Caco-2 (cell line): Measurements from ENCODE around the gene TRIM2. TPM values are rescaled to one million over a fixed set of nuclear protein-coding genes. Genes with fewer than 3 reads are reported as not detected.

ENCODE experiments used
- BruUV-seq: library from RNA; stranded (reverse); fragments of 400-500 nt; replicated peaks from 2 replicates; lab custom pipeline; 2021; lab: Mats Ljungman, UMichigan
- CTCF ChIA-PET: fragments of 300-600 bp; sonication (Branson Sonifier 250); formaldehyde crosslinking; loops from one replicate; lab custom pipeline; 2022; ENCODE audit warnings: antibody characterized with exemption; lab: Charles Lee
- POLR2A ChIA-PET: fragments of 300-600 bp; sonication (Branson Sonifier 250); formaldehyde crosslinking; loops from one replicate; lab custom pipeline; 2022; ENCODE audit warnings: antibody characterized with exemption; lab: Charles Lee
- DNase-seq, 2 experiments: peaks; one replicate each; pipeline versions ENCODE4 v3.0.0 to v3.0.0-alpha.2; 2020 to 2022
- H3K27me3 ChIP-seq: replicated peaks from 2 replicates; pipeline ENCODE4 v1.6.0; 2011; ENCODE audit warnings: low read length; ENCODE audit not compliant: control insufficient read depth, insufficient read depth
- H3K36me3 ChIP-seq: 2 replicates; pipeline ENCODE4 v1.5.1; 2011; ENCODE audit warnings: low read length; ENCODE audit not compliant: control insufficient read depth, insufficient read depth
- H3K4me1 ChIP-seq: fragments of 250-450 bp; sonication (Bioruptor Pico); 2 replicates; pipeline ENCODE4 v1.5.1; 2020; ENCODE audit warnings: mild to moderate bottlenecking
- H3K4me3 ChIP-seq: 2 replicates; pipeline ENCODE4 v1.5.1; 2011; ENCODE audit warnings: low read depth, mild to moderate bottlenecking, control low read depth, low read length
- H3K9me3 ChIP-seq: fragments of 250-450 bp; sonication (Bioruptor Pico); 2 replicates; pipeline ENCODE4 v1.5.1; 2020; ENCODE audit warnings: mild to moderate bottlenecking, moderate library complexity
- H3K27ac Mint-ChIP-seq: one replicate; pipeline ENCODE4 v1.8.0; 2022; ENCODE audit warnings: mixed read lengths; ENCODE audit not compliant: unreplicated experiment
- H3K27me3 Mint-ChIP-seq: one replicate; pipeline ENCODE4 v1.8.0; 2022; ENCODE audit warnings: mixed read lengths; ENCODE audit not compliant: insufficient read depth, unreplicated experiment
- H3K36me3 Mint-ChIP-seq: one replicate; pipeline ENCODE4 v1.8.0; 2022; ENCODE audit warnings: mild to moderate bottlenecking, mixed read lengths; ENCODE audit not compliant: insufficient read depth, unreplicated experiment
- H3K4me1 Mint-ChIP-seq: one replicate; pipeline ENCODE4 v1.8.0; 2022; ENCODE audit warnings: low read depth, mixed read lengths; ENCODE audit not compliant: unreplicated experiment
- H3K4me3 Mint-ChIP-seq: one replicate; pipeline ENCODE4 v1.8.0; 2022; ENCODE audit warnings: mild to moderate bottlenecking, moderate library complexity, mixed read lengths; ENCODE audit not compliant: unreplicated experiment
- H3K9me3 Mint-ChIP-seq: one replicate; pipeline ENCODE4 v1.8.0; 2022; ENCODE audit warnings: mixed read lengths; ENCODE audit not compliant: unreplicated experiment
- CTCF ChIP-seq, 2 experiments: fragments of 200-600 bp in 1 of 2; IDR thresholded peaks; 1 replicate in 1 of 2; 2 replicates in 1 of 2; pipeline versions ENCODE4 v1.5.1 to v1.8.0; 2011 to 2022; ENCODE audit warnings: antibody characterized with exemption in 1 of 2, control low read depth in 1 of 2, inconsistent platforms in 1 of 2, low read depth in 1 of 2, low read length in 1 of 2, mild to moderate bottlenecking in 1 of 2, moderate library complexity in 1 of 2; ENCODE audit not compliant: insufficient read depth in 1 of 2, severe bottlenecking in 1 of 2, unreplicated experiment in 1 of 2
- intact Hi-C: fragments of 100-400 bp; cut with micrococcal nuclease; formaldehyde crosslinking; loops from one replicate; pipeline ENCODE4 v1.10.0; 2022; ENCODE audit not compliant: unreplicated experiment
- total RNA-seq: library from RNA; stranded (reverse); gene quantifications from 2 replicates; pipeline ENCODE4 v1.2.3, GENCODE V29; 2022

Gene TRIM2
- total RNA-seq, 1 experiment from 2014 or later: 62.3 TPM

GRCh38 chr4:153290134-153290533, 85.9 kb downstream of the TRIM2 start:
- Histone ChIP-seq H3K9me3 (no peaks in the 10 kb centered on the region; the same call in 1 of the 2 replicates), H3K4me3 (no peak overlapping the region), H3K36me3 (no peaks in the 10 kb centered on the region), H3K4me1 (no peaks in the 10 kb centered on the region), H3K27me3 (no peaks in the 10 kb centered on the region)
- intact Hi-C loops: no loop called here
- BruUV-seq: no TSS peak
- ChIA-PET CTCF (no interaction called here), POLR2A (interaction anchor here (0.5 kb wide), 1 partner anchor 10 kb away, joined by 7 read pairs; no protein-coding TSS in a partner anchor)
- Mint-ChIP-seq H3K4me3 (no peak overlapping the region), H3K27me3 (no peaks in the 10 kb centered on the region), H3K36me3 (peaks cover 15% of the 10 kb centered on the region), H3K4me1 (no peaks in the 10 kb centered on the region), H3K9me3 (no peaks in the 10 kb centered on the region), H3K27ac (no peak overlapping the region)
- TF ChIP-seq CTCF (IDR thresholded peaks at IDR 0.05; ENCODE audit: insufficient read depth in 1 of 2, low read depth in 1 of 2, low read length in 1 of 2, severe bottlenecking in 1 of 2, unreplicated experiment in 1 of 2): no peak
- no peak for DNase-seq

- ChIA-PET CTCF (no interaction called here), POLR2A (no interaction called here)
- BruUV-seq: no TSS peak
Observed at GRCh38 chr4:153291562-153291961, 87.3 kb downstream of the TRIM2 start.

GRCh38 chr4:153292897-153293741, 88.9 kb downstream of the TRIM2 start:
- no peak overlapping the region for H3K4me3 ChIP-seq
- no peaks in the 10 kb centered on the region for H3K36me3 ChIP-seq
- no peak for DNase-seq
- ChIA-PET POLR2A (no interaction called here), CTCF (interaction anchor here (1.9 kb wide), 1 partner anchor 150 kb away, joined by 7 read pairs; no protein-coding TSS in a partner anchor)
- Mint-ChIP-seq H3K36me3 (peaks cover 11% of the 10 kb centered on the region), H3K9me3 (no peaks in the 10 kb centered on the region), H3K4me3 (no peak overlapping the region), H3K4me1 (peaks cover 8% of the 10 kb centered on the region), H3K27ac (no peak overlapping the region), H3K27me3 (no peaks in the 10 kb centered on the region)
- BruUV-seq: no TSS peak
- no peaks in the 10 kb centered on the region for H3K4me1 ChIP-seq
- TF ChIP-seq CTCF (IDR thresholded peaks at IDR 0.05; ENCODE audit: insufficient read depth in 1 of 2, low read depth in 1 of 2, low read length in 1 of 2, severe bottlenecking in 1 of 2, unreplicated experiment in 1 of 2): no peak
- intact Hi-C loops: no loop called here
- H3K27me3 ChIP-seq: no peaks in the 10 kb centered on the region
- no peaks in the 10 kb centered on the region for H3K9me3 ChIP-seq

More at GRCh38 chr4:153291562-153291961, 87.3 kb downstream of the TRIM2 start:
- TF ChIP-seq CTCF (IDR thresholded peaks at IDR 0.05; ENCODE audit: insufficient read depth in 1 of 2, low read depth in 1 of 2, low read length in 1 of 2, severe bottlenecking in 1 of 2, unreplicated experiment in 1 of 2): no peak
- peaks cover 15% of the 10 kb centered on the region for H3K36me3 Mint-ChIP-seq
- peaks cover 7% of the 10 kb centered on the region for H3K4me1 Mint-ChIP-seq
- no peak overlapping the region for H3K27ac Mint-ChIP-seq
- no peaks in the 10 kb centered on the region for H3K9me3 Mint-ChIP-seq
- intact Hi-C loops: no loop called here
- H3K4me1 ChIP-seq: no peaks in the 10 kb centered on the region
- no peak overlapping the region for H3K4me3 Mint-ChIP-seq
- no peaks in the 10 kb centered on the region for H3K27me3 Mint-ChIP-seq
- H3K36me3 ChIP-seq: no peaks in the 10 kb centered on the region
- H3K4me3 ChIP-seq: no peak overlapping the region
- no peak for DNase-seq
- H3K27me3 ChIP-seq: no peaks in the 10 kb centered on the region
- no peaks in the 10 kb centered on the region for H3K9me3 ChIP-seq
